ENCODE measurements around the gene SLC38A3. TPM values are rescaled to one million over a fixed set of nuclear protein-coding genes. Genes with fewer than 3 reads are reported as not detected.

Gene SLC38A3
- total RNA-seq, 1 donor from 2014 or later: 0.56 TPM

GRCh38 chr3:50230104-50230793 lies 25.2 kb downstream of the SLC38A3 start:
- peaks cover 6% of the 10 kb centered on the region for H3K36me3 Mint-ChIP-seq (ENCODE audit: low read depth, unreplicated experiment)
- no peak for TF ChIP-seq CTCF (IDR thresholded peaks at IDR 0.05; ENCODE audit: unreplicated experiment)
- H3K9me3 Mint-ChIP-seq (ENCODE audit: unreplicated experiment): no peaks in the 10 kb centered on the region
- peaks cover 17% of the 10 kb centered on the region for H3K27me3 Mint-ChIP-seq (ENCODE audit: unreplicated experiment)
- H3K27ac Mint-ChIP-seq (ENCODE audit: unreplicated experiment): no peak overlapping the region
- no peak for DNase-seq (ENCODE audit: low spot score)
- H3K4me1 Mint-ChIP-seq (ENCODE audit: unreplicated experiment): peaks cover 23% of the 10 kb centered on the region
- no peak overlapping the region for H3K4me3 Mint-ChIP-seq (ENCODE audit: unreplicated experiment)

- no peak for DNase-seq (ENCODE audit: low spot score)
- no peak overlapping the region for H3K27ac Mint-ChIP-seq (ENCODE audit: unreplicated experiment)
- peaks cover 17% of the 10 kb centered on the region for H3K27me3 Mint-ChIP-seq (ENCODE audit: unreplicated experiment)
- no peak for TF ChIP-seq CTCF (IDR thresholded peaks at IDR 0.05; ENCODE audit: unreplicated experiment)
- peaks cover 23% of the 10 kb centered on the region for H3K4me1 Mint-ChIP-seq (ENCODE audit: unreplicated experiment)
- no peak overlapping the region for H3K4me3 Mint-ChIP-seq (ENCODE audit: unreplicated experiment)
- H3K36me3 Mint-ChIP-seq (ENCODE audit: low read depth, unreplicated experiment): peaks cover 6% of the 10 kb centered on the region
- no peaks in the 10 kb centered on the region for H3K9me3 Mint-ChIP-seq (ENCODE audit: unreplicated experiment)
These were observed 25.7 kb downstream of the SLC38A3 start for GRCh38 chr3:50230794-50231125.

GRCh38 chr3:50231581-50231980 lies 26.5 kb downstream of the SLC38A3 start:
- H3K4me3 Mint-ChIP-seq (ENCODE audit: unreplicated experiment): peak overlapping the region; percentile 21
- H3K4me1 Mint-ChIP-seq (ENCODE audit: unreplicated experiment): peaks cover 27% of the 10 kb centered on the region
- H3K27ac Mint-ChIP-seq (ENCODE audit: unreplicated experiment): no peak overlapping the region
- peaks cover 6% of the 10 kb centered on the region for H3K36me3 Mint-ChIP-seq (ENCODE audit: low read depth, unreplicated experiment)
- H3K27me3 Mint-ChIP-seq (ENCODE audit: unreplicated experiment): peaks cover 21% of the 10 kb centered on the region
- H3K9me3 Mint-ChIP-seq (ENCODE audit: unreplicated experiment): no peaks in the 10 kb centered on the region
- no peak for TF ChIP-seq CTCF (IDR thresholded peaks at IDR 0.05; ENCODE audit: unreplicated experiment)
- no peak for DNase-seq (ENCODE audit: low spot score)

GRCh38 chr3:50232303-50232702 lies 27.2 kb downstream of the SLC38A3 start:
- peaks cover 21% of the 10 kb centered on the region for H3K27me3 Mint-ChIP-seq (ENCODE audit: unreplicated experiment)
- H3K4me3 Mint-ChIP-seq (ENCODE audit: unreplicated experiment): no peak overlapping the region
- peaks cover 13% of the 10 kb centered on the region for H3K36me3 Mint-ChIP-seq (ENCODE audit: low read depth, unreplicated experiment)
- TF ChIP-seq CTCF (IDR thresholded peaks at IDR 0.05; ENCODE audit: unreplicated experiment): no peak
- H3K27ac Mint-ChIP-seq (ENCODE audit: unreplicated experiment): no peak overlapping the region
- peaks cover 29% of the 10 kb centered on the region for H3K4me1 Mint-ChIP-seq (ENCODE audit: unreplicated experiment)
- no peak for DNase-seq (ENCODE audit: low spot score)
- H3K9me3 Mint-ChIP-seq (ENCODE audit: unreplicated experiment): no peaks in the 10 kb centered on the region

GRCh38 chr3:50233176-50233575 lies 28.1 kb downstream of the SLC38A3 start:
- TF ChIP-seq CTCF (IDR thresholded peaks at IDR 0.05; ENCODE audit: unreplicated experiment): no peak
- Mint-ChIP-seq H3K4me3 (ENCODE audit: unreplicated experiment) (peak overlapping the region; percentile 12), H3K9me3 (ENCODE audit: unreplicated experiment) (no peaks in the 10 kb centered on the region), H3K36me3 (ENCODE audit: low read depth, unreplicated experiment) (peaks cover 18% of the 10 kb centered on the region), H3K27me3 (ENCODE audit: unreplicated experiment) (peaks cover 22% of the 10 kb centered on the region), H3K4me1 (ENCODE audit: unreplicated experiment) (peaks cover 32% of the 10 kb centered on the region), H3K27ac (ENCODE audit: unreplicated experiment) (no peak overlapping the region)
- no peak for DNase-seq (ENCODE audit: low spot score)

All from endothelial cell (in vitro differentiated cells).